ENCODE data around the gene AP3D1.

The AP3D1 gene

DNA sequence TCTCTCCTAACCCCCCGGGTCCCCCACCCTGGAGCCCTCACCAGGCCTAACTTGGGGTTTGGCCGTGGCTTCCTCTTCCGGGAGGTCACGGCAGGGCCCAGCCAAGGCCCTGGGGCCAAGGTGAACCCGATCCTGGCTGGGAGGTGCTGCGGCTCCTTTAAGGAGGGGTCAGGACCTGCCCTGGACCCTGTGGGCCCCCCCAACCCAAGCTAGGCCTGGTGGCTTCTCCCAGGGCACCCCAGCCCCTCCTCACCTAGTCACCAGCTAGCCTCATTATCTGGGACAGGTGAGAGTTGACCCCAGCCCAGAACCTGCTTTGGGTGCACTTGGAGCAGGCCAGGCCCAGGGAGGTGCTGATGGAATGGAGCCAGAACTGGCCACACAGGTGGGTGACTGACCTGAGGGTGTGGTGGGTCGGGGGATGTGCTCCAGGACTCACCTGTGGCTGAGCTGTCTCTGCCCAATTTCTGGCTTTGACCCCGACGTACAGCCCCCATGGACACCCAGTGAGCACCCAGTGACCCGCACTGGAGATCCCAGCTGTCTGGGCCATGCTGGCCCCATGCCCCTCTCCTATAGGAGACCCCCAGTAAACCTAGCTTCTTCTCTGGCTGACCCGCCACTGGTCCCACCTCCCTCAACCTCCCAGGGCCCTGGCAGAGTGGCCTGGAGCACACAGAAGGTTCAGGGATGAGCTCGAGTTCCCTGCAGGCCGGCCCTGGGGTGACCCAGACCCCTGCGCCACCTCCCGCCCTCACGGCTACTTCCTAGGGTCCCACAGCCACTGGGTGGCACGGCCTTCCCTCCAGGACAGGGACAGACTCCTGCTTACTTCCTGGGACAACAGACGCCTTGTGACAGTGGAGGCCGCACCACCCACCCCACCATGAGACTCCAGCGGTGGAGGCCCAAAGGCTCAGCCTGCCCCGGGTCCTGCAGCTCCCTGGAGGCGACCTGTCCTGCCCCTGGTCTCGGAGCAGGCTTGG lies 93.6 kb downstream of the AP3D1 start:
- Histone ChIP-seq H3K27me3 (no peaks in the 10 kb centered on the region), H4K20me1 (no peaks in the 10 kb centered on the region), H3K9ac (peak overlapping the region; percentile 48), H3K4me3 (no peak overlapping the region), H3K4me2 (peak overlapping the region; percentile 99), H3K9me3 (no peaks in the 10 kb centered on the region), H3K4me1 (peaks cover 91% of the 10 kb centered on the region), H3K27ac (peak overlapping the region; percentile 74), H3K36me3 (no peaks in the 10 kb centered on the region)
- no peak for TF ChIP-seq Cebpa-rat (IDR thresholded peaks at IDR 0.05)

DNA sequence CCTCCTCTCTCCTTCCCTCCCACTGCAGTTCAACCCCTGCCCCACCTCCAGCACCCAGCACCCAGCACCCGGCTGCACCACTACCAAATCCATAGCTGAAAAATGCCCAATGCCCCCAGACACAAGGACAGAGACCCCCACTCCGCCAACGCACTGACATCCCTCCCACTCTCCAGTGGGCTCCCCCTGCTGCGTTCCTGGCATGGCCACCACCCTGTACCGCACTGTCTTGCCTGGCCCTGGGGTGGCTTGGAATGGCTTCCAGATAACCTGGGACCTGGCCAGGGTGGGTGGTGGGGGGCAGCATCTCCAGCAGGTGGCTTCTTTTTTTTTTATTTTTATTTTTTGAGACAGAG lies 94.6 kb downstream of the AP3D1 start:
- no peaks in the 10 kb centered on the region for H3K36me3 ChIP-seq
- H3K4me3 ChIP-seq: no peak overlapping the region
- no peaks in the 10 kb centered on the region for H4K20me1 ChIP-seq
- no peaks in the 10 kb centered on the region for H3K27me3 ChIP-seq
- peaks cover 91% of the 10 kb centered on the region for H3K4me1 ChIP-seq
- peak overlapping the region; percentile 74 for H3K27ac ChIP-seq
- H3K9ac ChIP-seq: peak overlapping the region; percentile 48; the same call in 1 of the 2 replicates
- peak overlapping the region; percentile 99 for H3K4me2 ChIP-seq
- TF ChIP-seq Cebpa-rat (IDR thresholded peaks at IDR 0.05): no peak
- H3K9me3 ChIP-seq: no peaks in the 10 kb centered on the region

DNA sequence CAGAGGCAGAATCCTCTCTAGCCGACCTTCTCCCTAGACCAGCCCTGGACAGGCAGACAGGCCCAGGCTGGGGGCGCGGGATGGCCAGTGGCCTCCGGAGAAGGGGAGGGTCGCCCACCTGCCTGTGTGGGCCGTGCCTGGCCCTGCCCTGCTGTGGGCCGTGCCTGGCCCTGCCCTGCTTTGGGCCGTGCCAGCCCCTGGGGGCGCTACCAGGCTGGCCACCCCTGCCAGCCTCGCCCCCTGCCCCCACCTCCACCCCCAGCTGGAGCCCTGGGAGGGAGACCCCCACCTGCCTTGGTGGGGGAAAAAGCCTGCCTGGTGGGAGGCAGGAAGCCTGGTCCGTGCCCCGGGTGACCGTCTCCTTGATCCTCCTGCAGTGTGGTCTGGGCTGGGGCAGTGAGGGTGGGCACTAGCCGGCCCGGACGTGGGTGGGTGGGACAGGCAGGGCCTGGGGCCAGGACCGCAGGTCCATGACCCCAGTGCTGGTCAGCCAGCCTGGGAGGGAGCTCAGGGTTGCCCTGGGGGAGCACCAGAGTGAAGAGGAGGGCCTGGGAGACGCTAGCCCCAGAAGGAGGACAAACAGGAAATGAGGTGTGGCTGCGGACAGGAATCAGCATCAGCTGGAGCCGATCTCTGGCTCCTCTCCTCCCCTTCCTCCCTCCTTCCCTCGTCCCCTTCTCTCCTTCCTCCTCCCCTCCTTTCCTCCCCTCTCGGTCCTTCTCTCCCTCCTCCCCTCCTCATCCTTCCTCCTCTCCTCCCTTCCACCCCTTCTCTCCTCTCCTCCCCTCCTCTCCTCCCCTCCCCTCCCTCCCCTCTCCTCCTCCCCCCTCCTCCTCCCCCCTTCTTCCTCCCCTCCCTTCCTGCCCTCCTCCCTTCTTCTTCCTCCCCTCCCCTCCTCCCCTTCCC lies 95.2 kb downstream of the AP3D1 start:
- H3K27ac ChIP-seq: peak overlapping the region; percentile 73
- no peaks in the 10 kb centered on the region for H4K20me1 ChIP-seq
- no peak overlapping the region for H3K4me3 ChIP-seq
- H3K27me3 ChIP-seq: no peaks in the 10 kb centered on the region
- peak overlapping the region; percentile 77 for H3K4me2 ChIP-seq
- 0 out of 2 replicates have a peak overlapping the region, but pooled peaks have one; percentile 50 for H3K9ac ChIP-seq
- no peaks in the 10 kb centered on the region for H3K36me3 ChIP-seq
- H3K4me1 ChIP-seq: peaks cover 95% of the 10 kb centered on the region
- H3K9me3 ChIP-seq: no peaks in the 10 kb centered on the region
- TF ChIP-seq Cebpa-rat (IDR thresholded peaks at IDR 0.05): no peak

DNA sequence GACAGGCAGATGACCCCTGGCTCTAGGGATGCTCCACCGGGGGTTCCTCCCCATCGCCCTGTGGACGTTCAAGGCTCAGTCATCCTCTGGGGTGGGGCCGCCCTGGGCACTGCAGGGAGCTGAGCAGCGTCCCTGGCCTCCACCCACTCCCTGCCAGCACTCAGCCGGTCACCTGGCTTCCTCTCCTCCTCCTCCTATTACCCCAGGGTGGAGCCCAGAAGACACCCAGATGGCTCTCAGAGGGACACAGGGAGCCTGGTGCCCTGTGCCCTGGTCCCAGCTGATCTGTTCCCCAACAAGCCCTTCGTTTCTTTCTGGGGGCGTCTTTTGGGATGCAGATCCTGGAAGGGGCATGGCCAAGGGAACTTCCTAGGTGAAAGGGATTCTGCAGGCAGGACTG lies 96.6 kb downstream of the AP3D1 start:
- peak overlapping the region; percentile 19; the same call in 1 of the 2 replicates for H3K27ac ChIP-seq
- peaks cover 9% of the 10 kb centered on the region for H4K20me1 ChIP-seq
- no peak overlapping the region for H3K4me3 ChIP-seq
- H3K4me1 ChIP-seq: peaks cover 84% of the 10 kb centered on the region
- H3K27me3 ChIP-seq: no peaks in the 10 kb centered on the region
- H3K9me3 ChIP-seq: no peaks in the 10 kb centered on the region
- no peaks in the 10 kb centered on the region for H3K36me3 ChIP-seq
- no peak for TF ChIP-seq Cebpa-rat (IDR thresholded peaks at IDR 0.05)
- H3K4me2 ChIP-seq: peak overlapping the region; percentile 77
- no peak overlapping the region for H3K9ac ChIP-seq

DNA sequence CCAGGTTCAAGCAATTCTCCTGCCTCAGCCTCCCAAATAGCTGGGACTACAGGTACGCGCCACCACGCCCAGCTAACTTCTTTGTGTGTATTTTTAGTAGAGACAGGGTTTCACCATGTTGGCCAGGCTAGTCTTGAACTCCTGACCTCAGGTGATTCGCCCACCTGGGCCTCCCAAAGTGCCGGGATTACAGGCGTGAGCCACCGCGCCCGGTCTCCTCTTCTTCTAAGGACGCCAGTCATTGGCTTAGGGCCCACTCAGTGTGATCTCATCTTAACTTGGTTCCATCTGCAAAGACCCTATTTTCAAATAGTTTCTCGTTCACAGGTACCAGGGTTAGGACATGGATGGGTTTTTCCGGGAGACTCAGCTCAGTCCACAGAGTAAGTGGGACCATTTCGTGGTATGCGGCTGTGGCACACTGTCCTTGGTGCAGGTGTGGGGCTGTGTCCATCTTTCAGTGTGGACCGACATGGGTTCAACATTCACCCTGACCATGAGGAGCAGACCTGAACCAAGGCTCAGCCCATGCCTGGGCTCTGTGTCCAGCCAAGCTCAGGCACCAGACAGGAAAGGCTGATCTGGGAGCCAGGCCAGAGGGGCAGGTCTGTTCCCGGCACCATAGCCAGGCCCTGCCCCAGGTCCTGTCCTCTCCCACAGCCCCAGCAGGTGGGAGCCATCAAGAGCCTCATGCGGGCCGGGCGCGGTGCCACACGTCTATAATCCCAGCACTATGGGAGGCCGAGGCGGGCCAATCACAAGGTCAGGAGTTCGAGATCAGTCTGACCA lies 97.6 kb downstream of the AP3D1 start:
- no peak for TF ChIP-seq Cebpa-rat (IDR thresholded peaks at IDR 0.05)
- Histone ChIP-seq H3K4me2 (no peak overlapping the region), H3K9ac (no peak overlapping the region)

DNA sequence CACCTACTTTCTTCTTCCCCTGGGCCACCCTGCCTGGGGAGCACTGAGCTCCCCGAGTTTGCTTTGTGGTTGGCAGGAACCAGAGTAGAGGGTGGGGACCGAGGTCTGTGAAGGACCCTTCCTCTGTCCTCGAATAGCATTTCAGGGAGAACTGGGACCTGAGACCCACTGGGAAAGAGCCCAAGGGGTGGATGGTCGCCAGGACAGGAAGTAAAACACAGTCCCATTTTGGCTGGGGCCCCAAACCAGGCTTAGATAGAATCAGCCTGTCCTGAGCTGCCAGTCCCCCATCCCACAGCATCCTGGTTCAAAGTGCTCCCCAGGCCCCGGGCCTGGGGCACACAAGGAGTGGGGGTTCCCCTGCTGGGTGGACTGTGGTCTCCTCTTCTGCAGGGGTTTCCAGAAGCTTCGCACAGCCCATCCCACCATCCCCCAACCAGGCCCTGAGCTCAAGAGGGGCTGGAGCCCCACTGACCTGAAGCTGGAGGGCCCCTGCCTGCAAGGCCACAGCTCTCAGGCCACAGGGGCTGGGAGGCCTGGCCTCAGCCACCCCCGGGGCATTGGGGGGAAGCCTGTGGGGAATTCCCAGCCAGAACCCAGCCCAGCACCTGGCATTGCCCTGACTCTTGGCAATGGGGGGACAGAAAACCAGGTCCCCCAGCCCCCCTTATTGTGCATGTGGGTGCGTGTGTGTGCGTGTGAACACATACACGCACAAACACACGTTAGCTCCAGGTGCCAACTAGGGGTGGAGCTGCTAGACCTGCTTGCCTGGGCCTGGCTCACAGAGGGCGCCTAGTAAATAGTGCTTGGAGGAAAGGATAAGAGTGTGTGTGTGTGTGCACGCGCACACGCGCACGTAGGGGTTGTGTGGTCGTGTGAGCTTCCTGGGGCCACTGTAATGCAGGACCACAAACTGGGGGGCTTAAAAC lies 99.3 kb downstream of the AP3D1 start:
- Histone ChIP-seq H3K27ac (peak overlapping the region; percentile 82), H3K27me3 (no peaks in the 10 kb centered on the region), H3K4me2 (peak overlapping the region; percentile 88), H3K9ac (peak overlapping the region; percentile 55), H3K9me3 (no peaks in the 10 kb centered on the region), H3K4me1 (peaks cover 84% of the 10 kb centered on the region), H3K36me3 (peaks cover 25% of the 10 kb centered on the region), H3K4me3 (peak overlapping the region; percentile 88), H4K20me1 (peaks cover 36% of the 10 kb centered on the region)
- no peak for TF ChIP-seq Cebpa-rat (IDR thresholded peaks at IDR 0.05)

More for the DNA sequence above, 97.6 kb downstream of the AP3D1 start:
- H3K9me3 ChIP-seq: no peaks in the 10 kb centered on the region
- peaks cover 19% of the 10 kb centered on the region for H4K20me1 ChIP-seq
- no peaks in the 10 kb centered on the region for H3K27me3 ChIP-seq
- H3K4me1 ChIP-seq: peaks cover 84% of the 10 kb centered on the region
- no peak overlapping the region for H3K4me3 ChIP-seq
- H3K36me3 ChIP-seq: peaks cover 8% of the 10 kb centered on the region
- H3K27ac ChIP-seq: no peak overlapping the region

DNA sequence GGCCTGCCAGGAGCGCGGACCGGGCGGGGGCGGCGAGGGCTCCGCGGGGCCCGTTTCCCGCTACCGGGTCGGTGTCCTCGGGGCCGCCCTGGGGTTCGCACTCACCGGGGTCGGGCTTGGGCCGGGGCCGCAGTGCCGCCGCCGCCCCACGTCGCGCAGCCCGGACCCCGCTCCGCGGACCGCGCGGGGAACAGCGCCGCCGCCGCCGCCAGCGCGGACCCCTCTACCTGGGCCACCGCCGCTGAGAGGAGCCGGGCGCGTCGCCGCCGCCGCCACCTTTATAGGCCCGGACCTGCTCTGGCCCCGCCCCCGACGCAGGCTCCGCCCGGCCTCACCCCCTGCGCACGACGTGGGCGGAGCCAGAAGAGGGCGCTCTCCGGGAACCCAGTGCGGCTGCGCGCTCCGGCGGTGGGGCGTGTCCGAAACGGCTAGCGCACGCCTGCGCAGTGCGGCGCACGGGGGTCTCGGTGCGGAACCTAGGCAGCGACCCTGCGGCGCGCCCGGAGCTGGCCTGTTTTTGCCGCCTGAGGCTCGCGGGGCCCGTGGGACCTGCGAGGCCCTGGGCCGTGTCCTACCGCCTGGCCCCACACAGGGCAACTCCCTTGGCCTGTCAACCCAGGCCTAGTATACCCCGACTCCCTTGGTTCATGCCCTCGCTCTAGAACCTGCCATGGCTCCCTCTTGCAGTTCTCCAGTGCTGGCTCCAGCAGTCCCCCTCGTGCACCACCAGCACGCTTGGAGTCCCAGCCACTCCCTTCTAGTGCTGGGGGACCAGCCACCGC lies 100.2 kb downstream of the AP3D1 start, which contains the start of gene MKNK2:
Gene MKNK2, minus strand, starts transcription at position 254 of the 782 bp plus-strand sequence. CDS start 393 bp downstream, outside the sequence.
- Histone ChIP-seq H3K4me1 (peaks cover 86% of the 10 kb centered on the region), H4K20me1 (peaks cover 45% of the 10 kb centered on the region), H3K4me3 (peak within 1 kb of the TSS; percentile 88), H3K27ac (peak within 1 kb of the TSS; percentile 93), H3K9me3 (no peaks in the 10 kb centered on the region), H3K36me3 (peaks cover 34% of the 10 kb centered on the region), H3K4me2 (peak within 1 kb of the TSS; percentile 89), H3K9ac (peak within 1 kb of the TSS; percentile 96), H3K27me3 (no peaks in the 10 kb centered on the region)
- TF ChIP-seq Cebpa-rat (IDR thresholded peaks at IDR 0.05): no peak
